ENCODE data around the gene KCNQ5.

- TF ChIP-seq CTCF (conservative IDR thresholded peaks at IDR 0.05 in 1 of 2, IDR thresholded peaks at IDR 0.05 in 1 of 2; ENCODE audit: low read depth in 1 of 2, low read length in 2 of 2) (no peak), EZH2 (IDR thresholded peaks at IDR 0.05; ENCODE audit: low read length, missing control alignments) (no peak)
These were observed 170.8 kb downstream of the KCNQ5 start for GRCh38 chr6:72792692-72793091.
